Thymus (tissue), 11 donors: Measurements from ENCODE around the gene TRIM36. TPM values are rescaled to one million over a fixed set of nuclear protein-coding genes. Genes with fewer than 3 reads are reported as not detected.

Experiments
- DNase-seq, 9 donors: peaks; one replicate each; pipeline ENCODE4 v3.0.0-alpha.2; 2013; ENCODE audit warnings: low spot score in 9 of 9, low read depth in 6 of 9, missing footprints in 1 of 9
- H3K27ac ChIP-seq, 2 donors: one replicate each; pipeline ENCODE4 v1.5.1; 2013; ENCODE audit warnings: control low read depth in 1 of 2, low read depth in 1 of 2, low read length in 1 of 2, mild to moderate bottlenecking in 1 of 2, moderate library complexity in 1 of 2
- H3K27me3 ChIP-seq, 2 donors: one replicate each; pipeline ENCODE4 v1.5.1; 2013; ENCODE audit warnings: low read length in 1 of 2; ENCODE audit not compliant: control insufficient read depth in 2 of 2, insufficient read depth in 1 of 2
- H3K36me3 ChIP-seq, 2 donors: one replicate each; pipeline ENCODE4 v1.5.1; 2013; ENCODE audit warnings: low read length in 1 of 2, mild to moderate bottlenecking in 1 of 2, moderate library complexity in 1 of 2; ENCODE audit not compliant: control insufficient read depth in 2 of 2, insufficient read depth in 2 of 2
- H3K4me1 ChIP-seq, 2 donors: one replicate each; pipeline ENCODE4 v1.5.1; 2013; ENCODE audit warnings: low read length in 2 of 2; ENCODE audit not compliant: control insufficient read depth in 2 of 2, insufficient read depth in 2 of 2
- H3K4me3 ChIP-seq, 2 donors: one replicate each; pipeline ENCODE4 v1.5.1; 2013; ENCODE audit warnings: low read length in 2 of 2, control low read depth in 1 of 2, mild to moderate bottlenecking in 1 of 2
- H3K9me3 ChIP-seq, 2 donors: one replicate each; pipeline ENCODE4 v1.5.1; 2013; ENCODE audit warnings: low read length in 1 of 2, mild to moderate bottlenecking in 1 of 2; ENCODE audit not compliant: control insufficient read depth in 2 of 2, insufficient read depth in 1 of 2
- WGBS: extraction: QIAGEN DNeasy Blood & Tissue Kit; methylation state at CpG from one replicate; pipeline ENCODE4 v1.1.7; 2013; 5-methylcytosine and 5-hydroxymethylcytosine counted together
- polyA plus RNA-seq: library from polyadenylated mRNA; stranded (reverse); fragments of 200-250 nt; gene quantifications from one replicate; pipeline ENCODE4 v1.2.3, GENCODE V29; 2013
- total RNA-seq: library from RNA; stranded (reverse); fragments of 120-200 nt; gene quantifications from one replicate; pipeline ENCODE4 v1.2.4, GENCODE V29; 2013
- donor health status: healthy.

TRIM36 gene
- total and polyA plus RNA-seq, 2 donors = 1.8 to 2.0 TPM

DNA sequence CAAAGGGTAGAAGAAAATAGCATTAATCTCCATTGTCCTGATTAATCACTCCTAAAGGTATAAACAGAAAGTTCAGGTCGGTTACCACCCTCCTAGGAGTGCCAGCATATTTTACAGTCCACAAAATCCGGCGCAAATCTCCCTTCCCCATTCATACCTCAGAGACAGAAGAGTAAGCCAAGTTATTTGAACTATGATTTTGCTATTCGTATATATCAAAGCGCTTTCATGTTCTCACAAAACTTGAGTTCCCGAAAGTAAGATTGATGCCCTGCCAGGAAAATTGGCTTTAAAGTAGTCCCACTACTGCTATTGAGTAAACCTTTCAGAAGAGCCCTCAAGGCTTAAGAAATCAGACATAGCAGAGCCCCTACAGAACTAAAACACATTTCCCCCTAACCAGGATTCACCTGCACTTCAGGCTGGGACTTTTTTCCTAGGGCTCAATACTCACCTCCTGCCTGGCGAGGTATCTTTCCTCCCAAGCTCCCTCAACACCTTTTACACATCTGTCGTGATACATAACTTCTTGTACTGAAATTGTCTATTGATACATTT, 21.8 kb upstream of the TRIM36 start:
- Histone ChIP-seq H3K4me3 (no peak overlapping the region), H3K9me3 (no peaks in the 10 kb centered on the region), H3K27ac (no peak overlapping the region), H3K27me3 (peaks cover 0 to 2% of the 10 kb centered on the region in 2 donors), H3K36me3 (no peaks in the 10 kb centered on the region), H3K4me1 (no peaks in the 10 kb centered on the region)
- DNase-seq = no peak
- 90% methylated on average over 8 of the region's 8 CpGs for WGBS

DNA sequence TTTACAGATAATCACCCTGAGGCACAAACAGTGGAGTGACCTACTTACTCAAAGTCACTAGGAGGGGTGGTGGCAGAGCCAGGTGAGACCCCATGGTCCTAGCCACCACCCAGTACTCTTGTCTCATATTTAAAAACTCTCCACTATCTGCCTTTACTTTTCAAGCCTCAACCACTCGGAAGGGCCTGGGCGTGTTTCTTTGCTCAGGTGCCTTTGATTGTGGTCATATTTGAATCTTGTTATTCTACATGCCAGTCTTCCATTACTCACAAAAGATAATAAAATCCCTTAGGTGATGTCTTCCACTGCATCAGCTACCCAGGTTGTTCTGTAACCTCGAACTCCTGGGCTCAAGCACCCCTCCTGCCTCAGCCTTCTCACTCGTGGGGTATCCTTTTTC, 20.7 kb upstream of the TRIM36 start:
- DNase-seq = no peak
- no peaks in the 10 kb centered on the region for H3K36me3 ChIP-seq
- H3K27ac ChIP-seq = no peak overlapping the region
- no peaks in the 10 kb centered on the region for H3K9me3 ChIP-seq
- WGBS = 90% methylated on average over 4 of the region's 4 CpGs
- peaks cover 0 to 5% of the 10 kb centered on the region in 2 donors for H3K27me3 ChIP-seq
- H3K4me3 ChIP-seq = no peak overlapping the region
- no peaks in the 10 kb centered on the region for H3K4me1 ChIP-seq

DNA sequence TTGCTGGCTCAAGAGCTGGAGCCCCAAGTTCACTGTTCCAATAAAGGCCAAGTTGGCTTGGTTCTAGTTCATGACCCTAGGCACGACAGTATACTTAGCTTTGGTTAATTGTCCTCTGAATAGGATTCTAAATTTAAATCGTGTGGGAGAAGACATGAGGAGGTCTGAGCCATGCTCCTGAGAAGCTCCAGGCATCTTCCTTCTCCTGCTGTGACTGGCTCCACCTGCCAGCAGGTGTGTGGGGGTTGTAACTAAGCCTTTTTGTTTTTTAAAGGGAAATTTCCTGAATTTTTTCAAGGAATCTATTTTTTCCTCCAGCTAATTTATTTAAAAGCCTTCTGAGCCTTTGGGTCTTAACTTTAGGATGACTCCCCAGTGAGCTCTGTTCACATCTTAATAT, 20.2 kb upstream of the TRIM36 start:
- 67% methylated on average over 2 of the region's 2 CpGs for WGBS
- Histone ChIP-seq H3K36me3 (no peaks in the 10 kb centered on the region), H3K27ac (no peak overlapping the region), H3K4me1 (no peaks in the 10 kb centered on the region), H3K4me3 (no peak overlapping the region), H3K9me3 (no peaks in the 10 kb centered on the region), H3K27me3 (peaks cover 0 to 5% of the 10 kb centered on the region in 2 donors)
- DNase-seq = no peak

DNA sequence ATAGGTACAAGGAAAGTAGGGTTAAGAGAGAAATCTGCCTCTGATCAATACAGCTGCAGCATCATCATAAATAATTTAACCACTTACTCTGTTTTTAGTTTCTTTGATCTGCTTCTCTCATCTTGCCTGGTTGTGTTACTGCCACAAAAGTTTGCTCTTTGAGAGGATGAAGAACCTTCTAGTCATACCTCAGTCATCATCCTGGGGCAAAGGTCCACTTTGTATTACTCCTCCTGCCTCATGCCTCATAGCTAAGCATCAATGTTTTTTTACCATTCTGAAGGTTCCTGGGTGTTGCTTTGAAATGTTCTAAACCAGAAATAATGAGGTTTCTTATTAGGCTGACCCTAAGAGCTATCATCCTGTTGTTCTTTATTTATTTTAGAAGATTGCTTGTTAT, 17.1 kb upstream of the TRIM36 start:
- peaks cover 12 to 24% of the 10 kb centered on the region in 2 donors for H3K27me3 ChIP-seq
- DNase-seq = no peak

DNA sequence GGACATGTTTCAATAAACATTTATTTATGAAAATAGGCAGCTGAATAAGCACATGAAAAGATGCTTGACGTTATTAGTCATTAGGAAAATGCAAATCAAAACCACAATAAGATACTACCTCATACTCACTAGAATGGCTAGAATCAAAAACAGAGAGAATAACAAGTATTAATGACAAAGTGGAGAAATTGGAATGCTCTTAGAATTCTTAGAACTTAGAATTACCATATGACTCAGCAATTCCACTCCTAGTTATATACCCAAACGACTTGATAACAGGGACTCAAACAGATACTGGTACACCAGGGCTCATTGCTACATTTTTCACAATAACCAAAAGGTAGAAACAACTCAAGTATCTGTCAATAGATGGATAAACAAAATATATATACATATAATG, 15.1 kb upstream of the TRIM36 start:
- DNase-seq = no peak
- H3K36me3 ChIP-seq = no peaks in the 10 kb centered on the region
- peaks cover 2 to 8% of the 10 kb centered on the region in 2 donors for H3K4me1 ChIP-seq
- H3K27ac ChIP-seq = no peak overlapping the region
- H3K27me3 ChIP-seq = peaks cover 27 to 44% of the 10 kb centered on the region in 2 donors
- H3K4me3 ChIP-seq = no peak overlapping the region
- peaks cover 0 to under 1% of the 10 kb centered on the region in 2 donors for H3K9me3 ChIP-seq
- 82% methylated on average over 2 of the region's 2 CpGs for WGBS

More for the DNA sequence above, 17.1 kb upstream of the TRIM36 start:
- H3K36me3 ChIP-seq = no peaks in the 10 kb centered on the region
- H3K4me1 ChIP-seq = no peaks in the 10 kb centered on the region
- H3K27ac ChIP-seq = no peak overlapping the region
- no peaks in the 10 kb centered on the region for H3K9me3 ChIP-seq
- H3K4me3 ChIP-seq = no peak overlapping the region

DNA sequence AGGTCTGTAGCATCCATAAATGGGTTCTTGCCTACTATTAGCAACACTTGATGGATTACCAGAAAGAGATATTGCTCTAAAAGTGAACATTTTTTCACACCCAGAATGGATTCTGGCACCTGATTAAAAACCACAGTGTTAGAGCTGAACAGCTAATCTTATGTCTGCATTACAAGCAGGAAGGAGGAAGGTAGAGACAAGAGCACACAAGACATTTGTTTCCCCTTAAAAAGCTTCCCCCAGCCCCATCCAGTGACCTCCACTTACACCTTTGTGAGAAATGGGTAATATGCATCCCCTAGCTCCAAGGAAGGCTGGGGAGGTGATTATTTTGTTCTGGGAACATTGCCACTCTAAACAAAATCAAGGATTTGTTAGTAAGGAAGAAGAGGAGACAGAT, 12.0 kb upstream of the TRIM36 start:
- DNase-seq = no peak
- Histone ChIP-seq H3K4me3 (no peak overlapping the region), H3K36me3 (no peaks in the 10 kb centered on the region), H3K4me1 (peaks cover 6 to 16% of the 10 kb centered on the region in 2 donors), H3K27me3 (peaks cover 53 to 72% of the 10 kb centered on the region in 2 donors), H3K27ac (no peak overlapping the region), H3K9me3 (peaks cover 0 to 9% of the 10 kb centered on the region in 2 donors)

DNA sequence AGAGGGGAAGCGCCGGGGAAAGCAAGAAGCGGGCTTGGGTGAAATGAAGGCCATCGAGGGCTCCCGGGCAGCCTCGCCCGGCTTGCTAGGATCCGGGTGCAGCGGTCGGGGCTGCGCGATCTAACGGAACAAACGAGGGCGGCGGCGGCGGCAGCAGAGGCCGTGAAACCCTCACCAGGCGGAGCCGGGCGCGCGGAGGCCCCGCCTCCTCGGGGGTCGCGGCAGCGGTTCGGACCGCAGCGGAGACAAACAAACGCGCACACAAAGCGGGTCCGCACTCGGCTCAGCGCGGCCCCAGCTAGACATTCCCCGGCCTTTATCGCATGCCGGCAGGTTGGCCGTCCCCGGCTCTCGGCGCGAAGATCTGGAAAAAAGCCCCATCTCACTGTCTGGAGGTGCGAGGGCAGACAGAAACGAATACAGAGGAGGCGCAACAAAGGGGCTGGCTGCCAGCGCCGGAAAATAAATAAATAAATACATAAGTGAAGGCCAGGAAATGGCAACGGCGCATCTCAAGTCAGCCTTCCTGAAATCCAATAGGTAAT, 10.5 kb upstream of the TRIM36 start:
- Histone ChIP-seq H3K4me1 (peaks cover 6 to 16% of the 10 kb centered on the region in 2 donors), H3K9me3 (peaks cover 0 to 9% of the 10 kb centered on the region in 2 donors), H3K27ac (no peak overlapping the region), H3K36me3 (no peaks in the 10 kb centered on the region), H3K27me3 (peaks cover 56 to 80% of the 10 kb centered on the region in 2 donors), H3K4me3 (peak overlapping the region; percentile 30 to 57)
- peak in 5 of 9 donors; percentile 31 to 57 (median 32) for DNase-seq
- WGBS = under 1% methylated on average over 54 of the region's 54 CpGs

DNA sequence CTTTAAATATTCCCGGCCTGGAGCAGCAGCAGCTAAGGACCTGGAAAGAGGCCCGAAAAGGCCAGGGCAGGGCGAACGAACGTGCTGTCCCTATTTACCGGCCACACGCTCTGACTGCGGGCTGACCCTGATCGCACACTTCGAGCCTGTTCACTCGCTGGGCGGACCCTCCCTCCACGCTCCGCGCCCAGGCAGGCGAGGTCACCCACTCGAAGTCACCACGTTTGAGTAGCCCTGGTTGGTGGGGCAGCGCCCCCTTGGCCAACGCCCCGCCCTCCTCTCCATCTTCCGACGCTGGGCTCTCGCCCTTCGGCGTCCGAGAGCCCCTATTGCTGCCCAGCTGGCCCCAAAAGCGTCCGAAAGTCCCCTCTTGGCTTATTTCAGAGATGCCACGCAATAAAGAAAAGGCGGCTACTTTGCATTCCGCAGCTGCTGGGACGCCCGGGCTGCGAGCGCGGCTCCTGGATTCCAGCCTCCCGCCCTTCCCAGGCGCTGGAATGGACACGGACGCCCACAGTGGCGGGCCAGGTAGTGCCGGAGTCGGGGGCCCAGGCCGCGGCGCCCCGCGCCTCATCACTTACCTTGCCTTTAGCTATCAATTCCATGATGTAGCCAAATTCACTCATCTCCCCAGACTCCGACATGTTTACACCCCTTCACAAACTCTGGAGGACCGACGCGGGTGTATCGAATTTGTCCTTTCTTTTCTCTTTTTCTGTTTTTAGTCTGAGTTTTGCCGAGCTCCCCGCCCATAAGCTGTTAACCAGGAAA, 9.9 kb upstream of the TRIM36 start:
- Histone ChIP-seq H3K27me3 (peaks cover 57 to 86% of the 10 kb centered on the region in 2 donors), H3K4me3 (peak overlapping the region; percentile 30 to 57), H3K36me3 (no peaks in the 10 kb centered on the region), H3K4me1 (peaks cover 6 to 16% of the 10 kb centered on the region in 2 donors), H3K9me3 (peaks cover 0 to 9% of the 10 kb centered on the region in 2 donors), H3K27ac (no peak overlapping the region)
- DNase-seq = no peak
- 5% methylated on average over 56 of the region's 56 CpGs for WGBS

DNA sequence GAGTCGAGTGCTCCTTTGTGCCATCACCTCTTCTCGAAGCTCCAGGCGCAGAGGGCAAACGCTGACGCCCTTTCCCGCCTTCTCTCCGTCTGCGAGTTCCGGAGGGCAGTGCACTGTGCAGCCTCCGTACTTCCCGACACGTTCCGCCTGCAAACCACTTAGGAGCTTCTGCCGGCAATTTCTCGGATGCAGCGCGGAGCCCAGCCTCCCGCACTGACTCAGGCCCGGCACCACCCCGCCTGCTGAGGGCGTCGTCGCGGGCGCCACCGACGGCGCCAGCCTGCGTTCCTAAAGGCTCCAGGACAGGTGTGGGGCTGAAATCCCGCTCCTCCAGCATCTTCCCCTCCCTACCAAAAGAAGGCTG, 9.3 kb upstream of the TRIM36 start:
- peaks cover 0 to 9% of the 10 kb centered on the region in 2 donors for H3K9me3 ChIP-seq
- peaks cover 6 to 16% of the 10 kb centered on the region in 2 donors for H3K4me1 ChIP-seq
- no peak overlapping the region for H3K4me3 ChIP-seq
- H3K27ac ChIP-seq = no peak overlapping the region
- no peak for DNase-seq
- WGBS = 23% methylated on average over 30 of the region's 30 CpGs
- H3K36me3 ChIP-seq = no peaks in the 10 kb centered on the region
- H3K27me3 ChIP-seq = peaks cover 53 to 87% of the 10 kb centered on the region in 2 donors
